Fibroblast of gingiva (primary cell): ENCODE data around the gene SOX4.
A peak's percentile ranks its signal among the peaks of the same experiment; 100 is the strongest.

Source experiments
- DNase-seq: peaks from one replicate; pipeline ENCODE4 v3.0.0-alpha.2; 2011; ENCODE audit warnings: low read depth

The SOX4 gene

DNA sequence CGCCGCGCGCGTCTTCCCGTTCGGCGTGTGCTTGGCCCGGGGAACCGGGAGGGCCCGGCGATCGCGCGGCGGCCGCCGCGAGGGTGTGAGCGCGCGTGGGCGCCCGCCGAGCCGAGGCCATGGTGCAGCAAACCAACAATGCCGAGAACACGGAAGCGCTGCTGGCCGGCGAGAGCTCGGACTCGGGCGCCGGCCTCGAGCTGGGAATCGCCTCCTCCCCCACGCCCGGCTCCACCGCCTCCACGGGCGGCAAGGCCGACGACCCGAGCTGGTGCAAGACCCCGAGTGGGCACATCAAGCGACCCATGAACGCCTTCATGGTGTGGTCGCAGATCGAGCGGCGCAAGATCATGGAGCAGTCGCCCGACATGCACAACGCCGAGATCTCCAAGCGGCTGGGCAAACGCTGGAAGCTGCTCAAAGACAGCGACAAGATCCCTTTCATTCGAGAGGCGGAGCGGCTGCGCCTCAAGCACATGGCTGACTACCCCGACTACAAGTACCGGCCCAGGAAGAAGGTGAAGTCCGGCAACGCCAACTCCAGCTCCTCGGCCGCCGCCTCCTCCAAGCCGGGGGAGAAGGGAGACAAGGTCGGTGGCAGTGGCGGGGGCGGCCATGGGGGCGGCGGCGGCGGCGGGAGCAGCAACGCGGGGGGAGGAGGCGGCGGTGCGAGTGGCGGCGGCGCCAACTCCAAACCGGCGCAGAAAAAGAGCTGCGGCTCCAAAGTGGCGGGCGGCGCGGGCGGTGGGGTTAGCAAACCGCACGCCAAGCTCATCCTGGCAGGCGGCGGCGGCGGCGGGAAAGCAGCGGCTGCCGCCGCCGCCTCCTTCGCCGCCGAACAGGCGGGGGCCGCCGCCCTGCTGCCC lies 1.1 kb downstream of the SOX4 start:
- peak; percentile 62 for DNase-seq

DNA sequence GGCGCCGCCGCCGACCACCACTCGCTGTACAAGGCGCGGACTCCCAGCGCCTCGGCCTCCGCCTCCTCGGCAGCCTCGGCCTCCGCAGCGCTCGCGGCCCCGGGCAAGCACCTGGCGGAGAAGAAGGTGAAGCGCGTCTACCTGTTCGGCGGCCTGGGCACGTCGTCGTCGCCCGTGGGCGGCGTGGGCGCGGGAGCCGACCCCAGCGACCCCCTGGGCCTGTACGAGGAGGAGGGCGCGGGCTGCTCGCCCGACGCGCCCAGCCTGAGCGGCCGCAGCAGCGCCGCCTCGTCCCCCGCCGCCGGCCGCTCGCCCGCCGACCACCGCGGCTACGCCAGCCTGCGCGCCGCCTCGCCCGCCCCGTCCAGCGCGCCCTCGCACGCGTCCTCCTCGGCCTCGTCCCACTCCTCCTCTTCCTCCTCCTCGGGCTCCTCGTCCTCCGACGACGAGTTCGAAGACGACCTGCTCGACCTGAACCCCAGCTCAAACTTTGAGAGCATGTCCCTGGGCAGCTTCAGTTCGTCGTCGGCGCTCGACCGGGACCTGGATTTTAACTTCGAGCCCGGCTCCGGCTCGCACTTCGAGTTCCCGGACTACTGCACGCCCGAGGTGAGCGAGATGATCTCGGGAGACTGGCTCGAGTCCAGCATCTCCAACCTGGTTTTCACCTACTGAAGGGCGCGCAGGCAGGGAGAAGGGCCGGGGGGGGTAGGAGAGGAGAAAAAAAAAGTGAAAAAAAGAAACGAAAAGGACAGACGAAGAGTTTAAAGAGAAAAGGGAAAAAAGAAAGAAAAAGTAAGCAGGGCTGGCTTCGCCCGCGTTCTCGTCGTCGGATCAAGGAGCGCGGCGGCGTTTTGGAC lies 2.0 kb downstream of the SOX4 start:
- no peak for DNase-seq

DNA sequence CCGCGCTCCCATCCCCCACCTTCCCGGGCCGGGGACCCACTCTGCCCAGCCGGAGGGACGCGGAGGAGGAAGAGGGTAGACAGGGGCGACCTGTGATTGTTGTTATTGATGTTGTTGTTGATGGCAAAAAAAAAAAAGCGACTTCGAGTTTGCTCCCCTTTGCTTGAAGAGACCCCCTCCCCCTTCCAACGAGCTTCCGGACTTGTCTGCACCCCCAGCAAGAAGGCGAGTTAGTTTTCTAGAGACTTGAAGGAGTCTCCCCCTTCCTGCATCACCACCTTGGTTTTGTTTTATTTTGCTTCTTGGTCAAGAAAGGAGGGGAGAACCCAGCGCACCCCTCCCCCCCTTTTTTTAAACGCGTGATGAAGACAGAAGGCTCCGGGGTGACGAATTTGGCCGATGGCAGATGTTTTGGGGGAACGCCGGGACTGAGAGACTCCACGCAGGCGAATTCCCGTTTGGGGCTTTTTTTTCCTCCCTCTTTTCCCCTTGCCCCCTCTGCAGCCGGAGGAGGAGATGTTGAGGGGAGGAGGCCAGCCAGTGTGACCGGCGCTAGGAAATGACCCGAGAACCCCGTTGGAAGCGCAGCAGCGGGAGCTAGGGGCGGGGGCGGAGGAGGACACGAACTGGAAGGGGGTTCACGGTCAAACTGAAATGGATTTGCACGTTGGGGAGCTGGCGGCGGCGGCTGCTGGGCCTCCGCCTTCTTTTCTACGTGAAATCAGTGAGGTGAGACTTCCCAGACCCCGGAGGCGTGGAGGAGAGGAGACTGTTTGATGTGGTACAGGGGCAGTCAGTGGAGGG lies 2.8 kb downstream of the SOX4 start:
- DNase-seq = peak; percentile 17

DNA sequence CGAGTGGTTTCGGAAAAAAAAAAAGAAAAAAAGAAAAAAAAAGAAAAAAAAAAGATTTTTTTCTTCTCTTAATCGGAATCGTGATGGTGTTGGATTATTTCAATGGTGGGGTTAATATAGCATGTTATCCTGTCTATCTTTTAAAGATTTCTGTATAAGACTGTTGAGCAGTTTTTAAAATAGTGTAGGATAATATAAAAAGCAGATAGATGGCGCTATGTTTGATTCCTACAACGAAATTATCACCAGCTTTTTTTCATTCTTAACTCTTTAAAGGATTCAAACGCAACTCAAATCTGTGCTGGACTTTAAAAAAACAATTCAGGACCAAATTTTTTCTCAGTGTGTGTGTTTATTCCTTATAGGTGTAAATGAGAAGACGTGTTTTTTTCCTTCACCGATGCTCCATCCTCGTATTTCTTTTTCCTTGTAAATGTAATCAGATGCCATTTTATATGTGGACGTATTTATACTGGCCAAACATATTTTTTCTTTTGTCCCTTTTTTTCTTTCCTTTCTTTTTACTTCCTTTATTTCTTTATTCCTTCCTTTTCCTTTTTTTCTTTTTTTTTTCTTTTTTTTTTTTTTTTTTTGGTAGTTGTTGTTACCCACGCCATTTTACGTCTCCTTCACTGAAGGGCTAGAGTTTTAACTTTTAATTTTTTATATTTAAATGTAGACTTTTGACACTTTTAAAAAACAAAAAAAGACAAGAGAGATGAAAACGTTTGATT lies 3.6 kb downstream of the SOX4 start:
- DNase-seq = peak; percentile 48

DNA sequence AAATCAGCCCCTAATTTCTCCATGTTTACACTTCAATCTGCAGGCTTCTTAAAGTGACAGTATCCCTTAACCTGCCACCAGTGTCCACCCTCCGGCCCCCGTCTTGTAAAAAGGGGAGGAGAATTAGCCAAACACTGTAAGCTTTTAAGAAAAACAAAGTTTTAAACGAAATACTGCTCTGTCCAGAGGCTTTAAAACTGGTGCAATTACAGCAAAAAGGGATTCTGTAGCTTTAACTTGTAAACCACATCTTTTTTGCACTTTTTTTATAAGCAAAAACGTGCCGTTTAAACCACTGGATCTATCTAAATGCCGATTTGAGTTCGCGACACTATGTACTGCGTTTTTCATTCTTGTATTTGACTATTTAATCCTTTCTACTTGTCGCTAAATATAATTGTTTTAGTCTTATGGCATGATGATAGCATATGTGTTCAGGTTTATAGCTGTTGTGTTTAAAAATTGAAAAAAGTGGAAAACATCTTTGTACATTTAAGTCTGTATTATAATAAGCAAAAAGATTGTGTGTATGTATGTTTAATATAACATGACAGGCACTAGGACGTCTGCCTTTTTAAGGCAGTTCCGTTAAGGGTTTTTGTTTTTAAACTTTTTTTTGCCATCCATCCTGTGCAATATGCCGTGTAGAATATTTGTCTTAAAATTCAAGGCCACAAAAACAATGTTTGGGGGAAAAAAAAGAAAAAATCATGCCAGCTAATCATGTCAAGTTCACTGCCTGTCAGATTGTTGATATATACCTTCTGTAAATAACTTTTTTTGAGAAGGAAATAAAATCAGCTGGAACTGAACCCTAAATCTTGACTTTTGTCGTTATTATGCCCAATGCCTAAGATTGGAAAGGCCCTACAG lies 4.5 kb downstream of the SOX4 start:
- peak; percentile 20 for DNase-seq

DNA sequence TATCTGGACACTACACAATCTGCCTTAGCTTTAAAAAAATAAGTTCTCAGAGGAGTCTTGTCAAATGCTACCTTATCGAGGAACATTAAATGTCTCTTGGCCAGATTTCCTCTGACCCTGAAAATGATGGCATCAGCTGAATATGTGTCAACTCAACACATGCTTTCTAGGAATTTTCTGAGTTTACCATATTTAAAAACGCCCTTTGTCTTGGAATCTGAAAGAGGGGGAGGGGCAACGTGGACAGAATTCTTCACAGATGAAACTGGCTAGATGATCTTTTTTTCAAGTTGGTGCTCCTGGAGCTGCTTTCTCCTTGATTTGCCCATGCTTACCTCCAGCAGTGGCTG lies 5.1 kb downstream of the SOX4 start:
- DNase-seq = no peak

DNA sequence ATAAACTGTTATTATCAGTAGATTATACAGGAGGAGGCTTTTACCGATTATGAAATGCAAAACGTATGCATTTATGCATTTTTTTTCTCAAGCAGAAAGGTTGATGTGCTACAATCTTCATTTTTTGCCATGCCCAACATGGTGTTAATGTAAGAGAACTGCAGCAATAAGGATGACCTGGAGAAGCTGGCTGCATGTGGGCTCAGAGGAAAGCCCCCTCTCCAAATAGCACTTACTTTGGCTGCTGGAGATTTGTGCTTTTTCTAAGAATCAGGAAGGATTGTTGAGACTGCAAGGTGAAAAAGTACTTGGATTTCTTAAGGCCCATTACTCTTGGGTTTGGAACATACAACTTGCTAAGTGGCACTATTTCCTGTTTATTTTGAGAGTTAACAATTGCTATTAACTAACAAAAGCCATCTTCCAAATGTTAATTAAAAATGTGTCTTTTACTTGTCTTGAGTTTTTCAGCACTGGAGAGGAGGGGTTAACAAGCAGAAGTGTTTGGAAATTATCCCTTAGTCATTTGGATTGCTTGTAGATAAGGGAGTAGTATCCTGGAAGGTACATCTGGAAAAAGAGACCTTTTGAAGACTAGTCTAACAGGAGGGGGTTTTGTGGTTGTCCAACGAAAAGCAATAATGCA lies 5.6 kb downstream of the SOX4 start:
- no peak for DNase-seq

DNA sequence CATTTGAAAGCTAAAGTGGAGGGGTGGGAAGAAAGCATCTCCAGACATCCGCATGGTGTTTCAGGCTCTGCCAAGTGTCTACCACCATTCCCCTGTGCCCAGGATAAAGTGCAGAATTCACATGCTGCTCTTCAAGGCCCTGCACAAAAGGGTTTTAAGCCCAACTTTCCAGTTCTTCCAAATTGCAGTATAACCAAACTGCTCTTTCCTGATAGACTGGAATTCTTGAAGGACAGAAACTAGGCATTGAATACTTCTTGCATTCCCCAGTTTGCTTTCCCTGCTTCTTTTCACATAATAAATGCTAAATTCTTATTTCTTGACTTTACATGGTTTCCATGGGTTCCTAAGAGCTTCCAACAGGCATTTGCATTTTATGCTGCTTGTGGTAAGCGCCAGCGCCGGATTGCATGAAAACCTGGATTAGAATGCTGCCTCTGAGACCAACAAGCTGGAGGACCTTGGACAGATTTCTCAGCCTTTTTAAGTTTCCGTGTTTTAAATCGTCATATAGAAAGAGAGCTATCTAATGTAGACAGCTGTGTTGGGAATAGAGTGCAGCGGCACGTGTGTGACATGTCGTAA lies 7.9 kb downstream of the SOX4 start:
- DNase-seq = no peak

DNA sequence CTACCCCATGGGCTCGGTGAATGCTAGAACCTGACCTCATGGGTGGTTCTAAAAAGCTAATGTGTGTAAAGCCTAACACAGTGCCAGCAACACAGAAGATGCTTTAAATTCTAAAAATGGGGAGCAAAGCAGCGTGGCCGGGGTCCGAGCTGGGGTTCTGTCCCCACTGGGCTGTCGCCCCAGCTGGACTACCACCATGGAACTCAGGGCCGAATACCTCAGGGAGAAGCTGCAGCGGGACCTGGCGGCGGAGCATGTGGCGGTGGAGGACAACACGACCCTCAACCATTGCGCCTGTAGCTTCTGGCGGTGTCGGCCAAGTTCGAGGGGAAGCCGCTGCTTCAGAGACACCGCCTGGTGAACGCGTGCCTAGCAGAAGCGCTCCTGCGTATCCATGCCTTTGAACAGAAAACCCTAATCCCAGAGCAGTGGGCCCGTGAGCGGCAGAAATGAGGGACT lies 8.4 kb downstream of the SOX4 start:
- DNase-seq = no peak

DNA sequence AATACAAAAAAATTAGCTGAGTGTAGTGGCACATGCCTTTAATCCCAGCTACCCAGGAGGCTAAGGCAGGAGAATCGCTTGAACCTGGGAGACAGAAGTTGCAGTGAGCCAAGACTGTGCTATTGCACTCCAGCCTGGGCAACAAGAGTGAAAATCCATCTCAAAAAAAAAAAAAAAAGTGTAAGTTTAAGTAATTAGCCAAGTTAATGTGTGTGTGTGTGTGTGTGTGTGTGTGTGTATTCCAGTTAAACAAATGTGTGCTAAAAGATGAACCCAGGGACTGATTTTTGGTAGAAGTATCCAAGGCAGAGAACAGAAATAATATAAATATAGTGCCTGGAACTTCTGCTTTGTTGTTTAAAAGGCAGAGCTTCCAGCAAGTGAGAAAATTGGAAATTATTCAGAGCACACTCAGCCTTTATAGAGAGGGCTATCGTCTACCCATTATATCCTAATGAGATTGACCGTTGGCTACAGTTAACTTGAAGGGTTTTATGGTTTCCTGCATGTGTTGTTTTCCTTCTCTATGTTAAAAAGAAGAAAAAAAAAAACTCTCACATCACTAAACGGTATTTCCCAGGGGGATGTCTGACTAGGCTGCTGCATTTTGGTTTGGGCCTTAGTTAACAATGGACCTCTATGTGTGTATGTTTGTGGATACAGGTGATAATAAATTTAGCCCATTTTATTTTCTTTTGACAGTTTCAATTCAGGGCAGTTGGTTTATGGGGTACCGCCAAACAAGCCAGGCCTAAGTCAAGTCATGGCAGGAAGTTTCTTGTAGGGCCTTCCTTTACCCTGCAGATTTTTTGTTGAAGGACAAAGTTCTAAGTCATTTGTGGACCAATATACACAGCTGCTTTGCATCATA lies 9.8 kb downstream of the SOX4 start:
- no peak for DNase-seq

DNA sequence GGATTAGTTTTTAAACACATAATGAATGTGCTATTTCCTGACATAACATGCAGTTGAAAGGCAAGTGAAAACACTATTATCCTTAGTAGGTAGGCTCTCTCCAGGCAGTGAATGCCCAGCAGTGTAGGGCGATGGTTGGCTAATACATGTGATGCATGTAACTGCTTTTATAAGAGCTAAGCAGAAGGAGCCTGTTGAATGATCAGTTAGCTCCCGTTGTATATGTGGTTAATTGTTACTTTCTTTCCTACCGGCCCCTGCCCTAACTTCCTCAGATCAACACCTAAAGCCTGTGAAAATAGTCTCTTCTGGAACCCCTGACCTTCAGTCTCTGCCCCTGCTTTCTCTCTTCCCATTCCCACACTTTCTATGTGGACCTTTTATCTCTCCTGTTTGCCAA lies 10.5 kb downstream of the SOX4 start:
- DNase-seq = no peak

DNA sequence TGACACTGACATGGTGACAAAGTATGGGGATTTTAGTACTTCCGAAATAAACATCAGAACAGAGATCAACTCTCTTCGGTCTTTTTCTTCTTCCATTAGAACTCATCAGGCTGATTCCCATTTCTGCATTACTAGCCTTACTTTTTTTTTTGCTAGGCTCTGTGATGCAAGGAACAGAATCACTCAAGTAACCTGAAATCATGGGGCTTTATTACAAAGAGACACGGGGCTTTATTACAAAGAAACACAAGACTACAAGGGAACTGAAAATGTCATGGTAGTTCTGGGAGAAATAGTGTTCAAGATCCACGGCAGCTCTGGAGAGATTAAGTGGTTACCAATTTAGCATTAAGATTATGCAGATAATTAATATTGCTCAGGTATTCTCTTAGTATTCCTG lies 11.6 kb downstream of the SOX4 start:
- DNase-seq = no peak

DNA sequence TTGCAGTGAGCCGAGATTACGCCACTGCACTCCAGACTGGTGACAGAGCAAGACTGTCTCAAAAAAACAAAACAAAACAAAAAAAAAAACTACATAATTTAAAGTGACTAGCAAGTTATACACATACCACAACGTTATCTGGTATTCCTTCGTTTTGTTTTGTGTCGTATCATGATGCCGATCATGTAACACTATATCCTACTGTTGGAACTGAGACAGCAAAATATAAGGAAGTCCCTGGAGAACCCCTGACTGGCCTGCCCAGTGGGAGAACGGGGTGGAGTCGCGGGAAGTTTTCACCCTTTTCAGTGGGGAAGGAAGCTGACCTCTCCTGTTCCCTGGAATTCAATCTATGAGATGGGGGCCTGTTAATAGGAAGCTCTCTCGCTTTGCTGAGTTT lies 15.1 kb downstream of the SOX4 start:
- no peak for DNase-seq

DNA sequence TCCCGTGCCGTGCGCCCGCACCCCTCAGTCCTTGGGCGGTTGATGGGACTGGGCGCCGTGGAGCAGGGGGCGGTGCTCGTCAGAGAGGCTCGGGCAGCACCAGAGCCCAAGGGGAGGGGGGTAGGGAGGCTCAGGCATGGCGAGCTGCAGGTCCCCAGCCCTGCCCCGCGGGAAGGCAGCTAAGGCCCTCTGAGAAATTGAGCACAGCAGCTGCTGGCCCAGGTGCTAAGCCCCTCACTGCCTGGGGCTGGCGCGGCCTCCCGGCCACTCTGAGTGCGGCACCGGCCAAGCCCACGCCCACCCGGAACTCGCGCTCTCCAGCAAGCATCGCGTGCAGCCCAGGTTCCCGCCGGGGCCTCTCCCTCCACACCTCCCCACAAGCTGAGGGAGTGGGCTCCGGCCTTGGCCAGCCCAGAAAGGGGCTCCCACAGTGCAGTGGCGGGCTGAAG lies 16.4 kb downstream of the SOX4 start:
- no peak for DNase-seq

DNA sequence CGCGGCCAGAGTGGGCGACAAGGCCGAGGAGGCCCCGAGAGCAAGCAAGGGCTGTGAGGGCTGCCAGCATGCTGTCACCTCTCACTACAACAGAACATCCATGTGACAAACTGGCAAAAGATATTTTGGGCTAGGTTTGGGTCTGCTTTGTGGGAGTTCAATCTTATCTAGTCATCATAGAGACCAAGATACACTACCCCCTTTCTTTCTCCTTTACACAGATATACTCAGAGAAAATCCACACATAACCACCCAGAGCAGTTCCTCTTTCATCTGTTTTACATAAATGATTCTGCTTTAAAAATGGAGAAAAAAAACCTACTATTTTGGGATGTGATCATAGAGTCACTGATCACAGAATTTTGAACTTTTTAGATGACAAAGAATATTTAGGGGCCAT lies 16.8 kb downstream of the SOX4 start:
- no peak for DNase-seq

DNA sequence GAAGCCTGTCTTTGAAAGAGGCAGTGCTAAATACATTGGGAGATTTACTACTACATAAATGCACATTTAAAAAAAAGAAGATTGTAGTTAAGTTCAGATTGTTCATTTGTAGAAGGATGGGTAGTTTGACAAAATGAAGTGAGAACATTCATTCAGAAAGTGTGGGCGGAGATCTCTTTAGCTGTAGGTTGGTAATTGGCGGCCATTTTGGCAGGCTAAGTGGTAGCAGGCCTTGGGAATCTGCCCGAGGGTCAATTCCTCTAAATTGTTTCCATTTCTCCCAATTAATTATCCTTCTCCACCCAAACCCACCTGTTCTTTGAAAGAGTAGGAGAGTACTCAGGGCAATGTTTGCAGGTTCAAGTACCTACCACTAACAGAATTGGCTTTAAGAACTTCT lies 17.9 kb downstream of the SOX4 start:
- DNase-seq = no peak

DNA sequence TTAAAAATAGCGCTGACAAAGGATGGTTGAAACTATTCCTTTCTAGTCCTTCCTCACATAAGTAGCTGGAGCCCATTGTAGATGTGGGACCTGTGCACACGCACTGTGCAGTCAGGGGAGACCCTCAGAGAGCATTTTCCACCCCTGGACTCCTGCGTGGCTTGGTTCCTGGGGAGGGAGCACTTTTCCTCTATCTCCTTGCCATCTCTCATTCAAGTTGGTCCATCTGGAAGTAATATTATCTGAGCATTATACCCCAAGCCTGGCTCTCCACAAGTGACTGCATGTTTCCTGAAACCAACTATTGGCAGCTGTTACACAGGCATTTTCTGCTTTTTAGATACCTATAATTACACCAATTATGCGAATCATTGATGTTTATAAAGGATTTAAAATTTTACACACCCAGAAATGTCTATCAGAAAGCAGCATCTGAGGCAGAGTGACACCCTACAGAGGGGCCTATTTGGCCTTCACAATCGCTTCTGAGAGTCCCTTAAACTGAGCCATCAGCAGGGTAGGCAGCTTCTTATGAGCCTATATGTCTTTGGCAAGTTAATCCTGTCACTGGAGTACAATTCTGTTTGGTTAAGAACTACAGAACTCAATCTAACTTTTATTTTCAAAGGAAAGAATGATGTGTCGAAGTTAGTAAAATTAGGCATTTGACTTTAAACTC lies 18.7 kb downstream of the SOX4 start:
- no peak for DNase-seq

DNA sequence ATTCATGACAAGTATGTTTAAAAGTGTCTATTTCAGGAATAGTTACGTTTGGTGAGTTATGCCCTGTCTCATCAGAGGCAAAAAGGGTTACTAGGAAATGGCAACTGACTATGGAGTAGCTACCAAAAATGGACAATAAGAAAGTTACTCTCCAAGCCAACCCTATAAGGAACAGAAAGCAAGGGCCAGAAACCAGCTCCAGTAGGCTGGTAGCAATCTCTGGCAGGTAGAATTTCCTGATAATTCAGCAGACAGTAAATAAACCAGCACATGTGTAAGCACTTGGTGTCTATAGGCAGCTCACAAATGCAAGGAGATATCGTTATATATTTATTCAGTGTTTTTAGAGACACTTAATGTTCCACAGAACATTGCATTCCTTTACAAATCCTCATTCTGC lies 20.3 kb downstream of the SOX4 start:
- DNase-seq = no peak
